Osteocyte (in vitro differentiated cells): ENCODE results near the gene UGT3A1. TPM values are rescaled to one million over a fixed set of nuclear protein-coding genes. Genes with fewer than 3 reads are reported as not detected.

Source experiments
- DNase-seq: peaks from one replicate; pipeline ENCODE4 v3.0.0; 2021; ENCODE audit warnings: mixed read lengths; ENCODE audit not compliant: unreplicated experiment; ENCODE audit errors: extremely low spot score
- H3K27ac Mint-ChIP-seq: one replicate; pipeline ENCODE4 v1.8.0; 2021; ENCODE audit warnings: mild to moderate bottlenecking, mixed read lengths; ENCODE audit not compliant: unreplicated experiment
- H3K27me3 Mint-ChIP-seq: one replicate; pipeline ENCODE4 v1.8.0; 2021; ENCODE audit warnings: mixed read lengths; ENCODE audit not compliant: unreplicated experiment
- H3K36me3 Mint-ChIP-seq: one replicate; pipeline ENCODE4 v1.8.0; 2021; ENCODE audit warnings: mixed read lengths; ENCODE audit not compliant: unreplicated experiment
- H3K4me1 Mint-ChIP-seq: one replicate; pipeline ENCODE4 v1.8.0; 2021; ENCODE audit warnings: mixed read lengths; ENCODE audit not compliant: unreplicated experiment
- H3K4me3 Mint-ChIP-seq: one replicate; pipeline ENCODE4 v1.8.0; 2021; ENCODE audit warnings: mild to moderate bottlenecking, moderate library complexity, mixed read lengths; ENCODE audit not compliant: unreplicated experiment
- H3K9me3 Mint-ChIP-seq: one replicate; pipeline ENCODE4 v1.8.0; 2021; ENCODE audit warnings: mixed read lengths; ENCODE audit not compliant: unreplicated experiment
- total RNA-seq: library from RNA; stranded (reverse); gene quantifications from 2 replicates; pipeline ENCODE4 v1.2.1, GENCODE V29; 2021
- TF ChIP-seq, protein P1 (sequence below): fragments of 200-600 bp; sonication (generic); IDR thresholded peaks from 2 replicates; pipeline ENCODE4 v1.5.0; 2021; ENCODE audit warnings: antibody characterized with exemption, mild to moderate bottlenecking, moderate library complexity

The UGT3A1 gene
- total RNA-seq, 1 donor from 2014 or later, result not detected

DNA sequence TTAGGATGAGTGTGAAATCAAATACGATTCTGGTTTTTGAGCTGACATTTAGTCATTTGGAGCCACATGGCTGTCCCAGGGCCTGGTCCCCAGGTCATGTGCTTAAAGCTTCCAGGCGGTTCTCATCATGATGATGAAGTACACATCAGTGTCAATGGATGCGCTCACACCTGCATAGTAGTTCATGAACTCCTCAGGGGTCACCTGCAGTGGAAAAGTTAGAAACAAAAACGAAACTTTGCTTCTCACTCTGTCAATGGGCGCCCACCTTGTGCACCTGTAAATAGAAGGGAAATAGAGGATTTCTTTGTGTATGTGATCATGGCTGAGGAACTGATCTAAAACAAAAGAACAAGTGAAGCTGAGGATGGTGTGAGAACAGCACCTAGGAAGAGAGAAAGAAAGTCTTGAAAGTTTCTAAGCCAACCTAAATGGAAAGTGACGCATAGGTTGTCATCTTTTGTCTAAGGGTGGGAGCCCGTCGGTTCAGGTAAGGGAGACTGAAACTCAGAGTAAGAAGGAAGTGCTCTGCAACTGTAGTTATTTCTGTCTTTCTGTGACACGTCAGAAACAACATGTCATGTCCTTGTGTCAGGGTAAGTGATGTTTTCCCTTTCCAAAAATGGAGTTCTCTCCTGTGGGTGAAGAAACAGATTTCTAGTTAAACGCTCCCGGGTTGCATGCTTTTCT, 86.6 kb downstream of the UGT3A1 start:
- H3K27me3 Mint-ChIP-seq, result no peaks in the 10 kb centered on the region
- no peak overlapping the region for H3K27ac Mint-ChIP-seq
- H3K36me3 Mint-ChIP-seq, result no peaks in the 10 kb centered on the region
- H3K4me3 Mint-ChIP-seq, result no peak overlapping the region
- TF ChIP-seq, protein P1, sequence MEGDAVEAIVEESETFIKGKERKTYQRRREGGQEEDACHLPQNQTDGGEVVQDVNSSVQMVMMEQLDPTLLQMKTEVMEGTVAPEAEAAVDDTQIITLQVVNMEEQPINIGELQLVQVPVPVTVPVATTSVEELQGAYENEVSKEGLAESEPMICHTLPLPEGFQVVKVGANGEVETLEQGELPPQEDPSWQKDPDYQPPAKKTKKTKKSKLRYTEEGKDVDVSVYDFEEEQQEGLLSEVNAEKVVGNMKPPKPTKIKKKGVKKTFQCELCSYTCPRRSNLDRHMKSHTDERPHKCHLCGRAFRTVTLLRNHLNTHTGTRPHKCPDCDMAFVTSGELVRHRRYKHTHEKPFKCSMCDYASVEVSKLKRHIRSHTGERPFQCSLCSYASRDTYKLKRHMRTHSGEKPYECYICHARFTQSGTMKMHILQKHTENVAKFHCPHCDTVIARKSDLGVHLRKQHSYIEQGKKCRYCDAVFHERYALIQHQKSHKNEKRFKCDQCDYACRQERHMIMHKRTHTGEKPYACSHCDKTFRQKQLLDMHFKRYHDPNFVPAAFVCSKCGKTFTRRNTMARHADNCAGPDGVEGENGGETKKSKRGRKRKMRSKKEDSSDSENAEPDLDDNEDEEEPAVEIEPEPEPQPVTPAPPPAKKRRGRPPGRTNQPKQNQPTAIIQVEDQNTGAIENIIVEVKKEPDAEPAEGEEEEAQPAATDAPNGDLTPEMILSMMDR, result no peak
- DNase-seq, result no peak
- peaks cover 1% of the 10 kb centered on the region for H3K4me1 Mint-ChIP-seq
- H3K9me3 Mint-ChIP-seq, result no peaks in the 10 kb centered on the region

GRCh38 chr5:35903631-35904203, 87.5 kb downstream of the UGT3A1 start:
- H3K36me3 Mint-ChIP-seq, result no peaks in the 10 kb centered on the region
- DNase-seq, result no peak
- H3K4me1 Mint-ChIP-seq, result peaks cover 1% of the 10 kb centered on the region
- no peaks in the 10 kb centered on the region for H3K9me3 Mint-ChIP-seq
- no peak overlapping the region for H3K27ac Mint-ChIP-seq
- H3K4me3 Mint-ChIP-seq, result no peak overlapping the region
- TF ChIP-seq, protein P1, result no peak
- no peaks in the 10 kb centered on the region for H3K27me3 Mint-ChIP-seq

DNA sequence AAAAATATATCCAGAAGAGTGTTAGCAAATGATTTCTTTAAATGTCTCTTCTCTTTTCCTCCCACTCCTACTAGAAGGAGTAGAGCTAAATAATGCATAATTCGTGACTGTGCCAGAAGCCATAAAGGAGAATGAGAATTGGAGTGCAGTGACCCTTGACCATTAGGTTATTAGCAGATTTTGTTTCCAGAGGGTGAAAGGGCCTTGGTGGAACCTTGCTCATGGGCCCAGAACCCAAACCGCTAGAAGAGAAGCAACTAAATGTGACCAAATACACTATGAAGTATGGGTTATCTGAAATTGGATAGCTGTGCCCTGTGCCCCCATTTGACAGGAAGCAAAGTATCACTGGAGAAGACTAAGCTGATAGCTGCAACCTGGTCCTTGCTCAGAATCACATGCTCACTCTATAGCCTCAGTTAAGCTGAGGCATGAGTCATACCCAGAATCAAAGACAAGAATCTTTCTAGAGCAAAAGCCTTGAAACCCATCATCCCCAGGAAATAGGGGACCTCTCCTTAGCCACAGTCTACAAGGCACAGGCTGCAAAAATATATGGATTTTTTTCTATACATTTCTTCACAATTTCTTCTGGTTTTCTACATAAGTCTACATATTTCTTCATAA, 89.0 kb downstream of the UGT3A1 start:
- no peak for DNase-seq
- no peak overlapping the region for H3K4me3 Mint-ChIP-seq
- H3K4me1 Mint-ChIP-seq, result no peaks in the 10 kb centered on the region
- no peaks in the 10 kb centered on the region for H3K27me3 Mint-ChIP-seq
- H3K9me3 Mint-ChIP-seq, result no peaks in the 10 kb centered on the region
- H3K36me3 Mint-ChIP-seq, result no peaks in the 10 kb centered on the region
- TF ChIP-seq, protein P1, result no peak
- H3K27ac Mint-ChIP-seq, result no peak overlapping the region

Other genes with a start within 250 kb of the UGT3A1 start
- gene IL7R, start 134.5 kb downstream of the UGT3A1 start, total RNA-seq, result 0.43 and 0.44 TPM in 2 replicates
- gene CAPSL, start 52.8 kb downstream of the UGT3A1 start, total RNA-seq, result not detected in 2 replicates
- not detected in 2 replicates for gene UGT3A2, start 75.5 kb upstream of the UGT3A1 start, total RNA-seq
- 8.2 and 9.9 TPM in 2 replicates for gene LMBRD2, start 160.5 kb upstream of the UGT3A1 start, total RNA-seq
- 28.4 and 28.9 TPM in 2 replicates for gene SKP2, start 160.7 kb upstream of the UGT3A1 start, total RNA-seq